Heart left ventricle (tissue), 16 donors: ENCODE data around the gene FANCG. TPM values are rescaled to one million over a fixed set of nuclear protein-coding genes. Genes with fewer than 3 reads are reported as not detected.

Experiments
- ATAC-seq, 4 donors: fragments of 200-7000 bp; cut with Tn5 transposase; one replicate each; pipeline ENCODE4 v1.9.1; 2020 to 2022; ENCODE audit warnings: moderate library complexity in 4 of 4, mild to moderate bottlenecking in 3 of 4, moderate number of reproducible peaks in 1 of 4
- DNase-seq, 5 donors: peaks; one replicate each; pipeline ENCODE4 v3.0.0-alpha.2; 2020
- H3K27ac ChIP-seq, 12 donors: fragments of 200-600 bp; sonication (generic) in 4 of 12; one replicate each; pipeline versions ENCODE4 v1.5.0 to v1.8.0; 2016 to 2022; ENCODE audit warnings: mild to moderate bottlenecking in 2 of 12
- H3K27me3 ChIP-seq, 9 donors: fragments of 200-600 bp; sonication (generic) in 2 of 9; one replicate each; pipeline versions ENCODE4 v1.5.1 to v1.8.0; 2016 to 2022; ENCODE audit warnings: mild to moderate bottlenecking in 3 of 9
- H3K36me3 ChIP-seq, 9 donors: fragments of 200-600 bp; sonication (generic) in 2 of 9; one replicate each; pipeline versions ENCODE4 v1.5.0 to v1.8.0; 2018 to 2022; ENCODE audit warnings: mild to moderate bottlenecking in 2 of 9
- H3K4me1 ChIP-seq, 12 donors: fragments of 200-600 bp; sonication (generic) in 4 of 12; one replicate each; pipeline versions ENCODE4 v1.5.0 to v1.8.0; 2016 to 2022; ENCODE audit warnings: mild to moderate bottlenecking in 3 of 12
- H3K4me3 ChIP-seq, 12 donors: fragments of 200-600 bp; sonication (generic) in 4 of 12; one replicate each; pipeline versions ENCODE4 v1.5.0 to v1.8.0; 2017 to 2022; ENCODE audit warnings: mild to moderate bottlenecking in 9 of 12, moderate library complexity in 4 of 12
- H3K9me3 ChIP-seq, 12 donors: fragments of 200-600 bp; sonication (generic) in 4 of 12; one replicate each; pipeline versions ENCODE4 v1.5.0 to v1.8.0; 2016 to 2022; ENCODE audit warnings: mild to moderate bottlenecking in 1 of 12
- CTCF ChIP-seq, 12 donors: fragments of 200-600 bp; sonication (generic) in 4 of 12; IDR thresholded peaks; one replicate each; pipeline versions ENCODE4 v1.5.0 to v1.8.0; 2018 to 2022; ENCODE audit warnings: antibody characterized with exemption in 12 of 12, mild to moderate bottlenecking in 5 of 12
- POLR2A ChIP-seq, 2 donors: fragments of 450-650 bp; IDR thresholded peaks; one replicate each; pipeline ENCODE4 v1.6.1; 2017; ENCODE audit warnings: antibody characterized with exemption in 2 of 2, mild to moderate bottlenecking in 2 of 2, moderate library complexity in 2 of 2
- WGBS, 4 donors: extraction: QIAGEN DNeasy Blood & Tissue Kit in 2 of 4; methylation state at CpG; one replicate each; pipeline versions ENCODE4 v1.1.5 to v1.1.7; 2013 to 2018; 5-methylcytosine and 5-hydroxymethylcytosine counted together
- intact Hi-C, 10 donors: fragments of 100-400 bp; cut with DNase I; formaldehyde crosslinking; loops; one replicate each; pipeline versions ENCODE4 v1.11.1 to v1.14.2; 2022
- polyA plus RNA-seq, 2 donors: library from polyadenylated mRNA; stranded (reverse); fragments of 200-250 nt; gene quantifications; one replicate each; pipeline ENCODE4 v1.2.3, GENCODE V29; 2013
- total RNA-seq, 9 donors: library from RNA; depleted of rRNA in 2 of 9; stranded (reverse); fragments of >200 nt in 2 of 9; fragmentation: NEBNext Ultra II Directional in 3 of 9; extraction: Animal tissue kit (Norgen Biotek cat#: 25700) in 3 of 9; gene quantifications; one replicate each; pipeline versions ENCODE4 v1.1.0 to v1.2.4, GENCODE V29; 2016 to 2023
- donor health status: ischemic (EF 13 %, LVEDD 7.1; RV severe dilation, severe dysfunction).
- donor health status: healthy with polysubstance abuse.
- donor health status: DM: no; HTN: yes; CAD: no.
- donor health status: DM: no; HTN: no; CAD: no.
- donor health status: ischemic (EF 25% LVEDD 6.9; RV normal size, moderate dysfunction).
- donor health status: ischemic (EF 25% LVEDD 5.7; RV mildly dilated, moderate dysfunction).
- donor health status: healthy.
- donor health status: DM: yes; HTN: yes; CAD: no.
- donor health status: ischemic (EF 35%, LVEDD 5.7; RV mildly dilated, moderate dysfunction).
- donor health status: nonischemic (EF 11% LVEDD 7.7; RV severe dilation, severe dysfunction).
- donor health status: DM: yes; HTN: yes; CAD: no.
- donor health status: PGD.
- donor health status: ischemic (EF 29% LVEDD 5.4; RV normal size, mild dysfunction).
- donor health status: nonischemic (EF 23%, LVEDD 6.1; RV moderate dilation, normal function).

Gene FANCG
- total and polyA plus RNA-seq, 11 donors: 0.71 to 11.8 (median 2.9) TPM

- Histone ChIP-seq H3K4me3 (no peak overlapping the region), H3K27me3 (no peaks in the 10 kb centered on the region), H3K4me1 (peaks cover 0 to under 1% (median 0%) of the 10 kb centered on the region in 12 donors), H3K27ac (no peak overlapping the region), H3K36me3 (peaks cover 9 to 100% (median 88%) of the 10 kb centered on the region in 9 donors), H3K9me3 (no peaks in the 10 kb centered on the region)
- intact Hi-C loops: no loop called here
- 90 to 96% (median 93%) methylated on average over 9 of the region's 9 CpGs for WGBS, 4 donors
- DNase-seq (no peak), ATAC-seq (peak in 2 of 4 donors; percentile 5 to 14)
- no peak for TF ChIP-seq POLR2A (IDR thresholded peaks at IDR 0.05)
- no peak for TF ChIP-seq CTCF (IDR thresholded peaks at IDR 0.05)
Measured at GRCh38 chr9:35056571-35057270, 23.0 kb downstream of the FANCG start.

- no peak overlapping the region for H3K27ac ChIP-seq
- 92 to 96% (median 95%) methylated on average over 14 of the region's 14 CpGs for WGBS, 4 donors
- TF ChIP-seq POLR2A (IDR thresholded peaks at IDR 0.05) (no peak), CTCF (IDR thresholded peaks at IDR 0.05) (no peak)
Measured at GRCh38 chr9:35054871-35055644, 24.7 kb downstream of the FANCG start.

GRCh38 chr9:35054185-35054835 is 25.4 kb downstream of the FANCG start:
- H3K4me3 ChIP-seq: no peak overlapping the region
- H3K27me3 ChIP-seq: no peaks in the 10 kb centered on the region
- ATAC-seq: no peak
- DNase-seq: no peak
- H3K36me3 ChIP-seq: peaks cover 3 to 98% (median 88%) of the 10 kb centered on the region in 9 donors
- 56 to 86% (median 64%) methylated on average over 5 of the region's 5 CpGs for WGBS, 4 donors
- intact Hi-C loops: loop anchor here in 2 of 10 donors (5.0 kb wide), 1 partner anchor 157 kb away; a partner anchor contains a TSS
- no peak overlapping the region for H3K27ac ChIP-seq
- peaks cover 0 to 13% (median 2%) of the 10 kb centered on the region in 12 donors for H3K4me1 ChIP-seq
- no peaks in the 10 kb centered on the region for H3K9me3 ChIP-seq
- TF ChIP-seq POLR2A (IDR thresholded peaks at IDR 0.05) (no peak), CTCF (IDR thresholded peaks at IDR 0.05) (no peak)

More at GRCh38 chr9:35054871-35055644, 24.7 kb downstream of the FANCG start:
- no peak for DNase-seq
- intact Hi-C loops: loop anchor here in 2 of 10 donors (5.0 kb wide), 1 partner anchor 158 kb away; a partner anchor contains a TSS
- H3K4me3 ChIP-seq: no peak overlapping the region
- H3K36me3 ChIP-seq: peaks cover 6 to 98% (median 88%) of the 10 kb centered on the region in 9 donors
- no peaks in the 10 kb centered on the region for H3K9me3 ChIP-seq
- H3K4me1 ChIP-seq: peaks cover 0 to 13% (median 2%) of the 10 kb centered on the region in 12 donors
- no peak for ATAC-seq
- no peaks in the 10 kb centered on the region for H3K27me3 ChIP-seq
